WI38 (cell line): ENCODE measurements around the gene MEOX2.

Experiments
- H3K4me3 ChIP-seq: 2 replicates; pipeline ENCODE4 v1.5.1; 2011; ENCODE audit warnings: low read depth, mild to moderate bottlenecking, control low read depth, low read length
- TF ChIP-seq, protein P1 (sequence below): IDR thresholded peaks from 2 replicates; pipeline ENCODE4 v1.5.1; 2012; ENCODE audit warnings: low read depth, mild to moderate bottlenecking, control low read depth, low read length

Gene MEOX2

DNA sequence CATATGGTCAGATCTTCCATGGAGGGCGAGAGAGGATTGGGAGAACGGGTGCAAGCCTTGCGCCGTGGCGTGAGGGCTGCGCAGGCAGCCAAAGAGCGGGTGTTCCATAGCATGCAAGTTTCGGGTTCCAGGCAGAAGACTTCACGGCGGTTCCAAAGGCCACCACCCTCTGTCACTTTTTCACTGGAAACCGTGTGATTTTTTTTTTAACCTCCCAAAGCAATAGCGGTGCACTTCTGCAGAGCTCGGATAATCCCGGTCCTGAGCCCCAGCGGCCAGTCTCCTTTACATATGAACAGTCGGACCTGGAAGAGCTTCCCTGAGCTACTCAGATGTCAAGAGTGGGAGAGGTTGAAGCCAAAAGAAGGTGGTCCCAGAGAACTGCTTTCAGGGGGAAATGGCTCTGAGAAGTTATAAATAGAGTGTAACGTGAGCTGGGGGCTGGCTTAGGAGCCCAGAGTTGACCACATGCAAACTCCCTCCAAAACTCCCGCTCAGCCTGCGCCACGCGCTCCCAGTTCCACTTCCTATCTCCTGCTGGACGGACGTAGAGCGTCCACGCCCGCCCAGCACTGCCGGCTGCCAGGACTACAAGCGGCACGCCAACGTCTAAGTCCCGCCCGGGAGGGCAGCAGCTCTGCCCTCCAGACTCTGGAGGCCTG is at the start of gene MEOX2:
TSS of gene MEOX2 (minus strand) at position 389 of the 662 bp plus-strand sequence. CDS start at position 108, 281 bp downstream.
- TF ChIP-seq, protein P1, sequence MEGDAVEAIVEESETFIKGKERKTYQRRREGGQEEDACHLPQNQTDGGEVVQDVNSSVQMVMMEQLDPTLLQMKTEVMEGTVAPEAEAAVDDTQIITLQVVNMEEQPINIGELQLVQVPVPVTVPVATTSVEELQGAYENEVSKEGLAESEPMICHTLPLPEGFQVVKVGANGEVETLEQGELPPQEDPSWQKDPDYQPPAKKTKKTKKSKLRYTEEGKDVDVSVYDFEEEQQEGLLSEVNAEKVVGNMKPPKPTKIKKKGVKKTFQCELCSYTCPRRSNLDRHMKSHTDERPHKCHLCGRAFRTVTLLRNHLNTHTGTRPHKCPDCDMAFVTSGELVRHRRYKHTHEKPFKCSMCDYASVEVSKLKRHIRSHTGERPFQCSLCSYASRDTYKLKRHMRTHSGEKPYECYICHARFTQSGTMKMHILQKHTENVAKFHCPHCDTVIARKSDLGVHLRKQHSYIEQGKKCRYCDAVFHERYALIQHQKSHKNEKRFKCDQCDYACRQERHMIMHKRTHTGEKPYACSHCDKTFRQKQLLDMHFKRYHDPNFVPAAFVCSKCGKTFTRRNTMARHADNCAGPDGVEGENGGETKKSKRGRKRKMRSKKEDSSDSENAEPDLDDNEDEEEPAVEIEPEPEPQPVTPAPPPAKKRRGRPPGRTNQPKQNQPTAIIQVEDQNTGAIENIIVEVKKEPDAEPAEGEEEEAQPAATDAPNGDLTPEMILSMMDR = no peak
- peak within 1 kb of the TSS; percentile 47 for H3K4me3 ChIP-seq

DNA sequence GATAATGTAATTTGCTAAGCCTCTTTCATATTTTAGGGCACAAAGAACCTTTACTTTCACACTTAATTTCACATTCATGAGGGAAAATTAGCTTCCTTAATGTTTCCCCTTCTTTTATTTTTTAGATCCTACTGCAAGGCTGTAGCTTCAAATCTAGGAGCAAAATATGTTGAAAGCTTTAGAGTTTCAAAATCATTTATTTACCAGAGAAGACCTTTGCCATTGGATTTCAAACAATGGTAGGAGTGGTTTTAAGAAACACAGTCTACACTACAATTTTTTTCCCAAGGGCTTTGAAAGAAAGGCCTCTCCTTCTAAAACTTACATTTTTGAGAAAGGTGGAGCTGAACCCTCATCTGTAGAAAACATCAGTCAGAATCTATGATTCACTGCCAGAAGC is 43.3 kb upstream of the MEOX2 start:
- TF ChIP-seq, protein P1 = no peak
- H3K4me3 ChIP-seq = no peak overlapping the region

GRCh38 chr7:15725051-15725450 is 38.6 kb upstream of the MEOX2 start:
- H3K4me3 ChIP-seq = no peak overlapping the region
- TF ChIP-seq, protein P1 = no peak

- TF ChIP-seq, protein P1 = no peak
- no peak overlapping the region for H3K4me3 ChIP-seq
These were observed 37.4 kb upstream of the MEOX2 start for GRCh38 chr7:15723841-15724240.

DNA sequence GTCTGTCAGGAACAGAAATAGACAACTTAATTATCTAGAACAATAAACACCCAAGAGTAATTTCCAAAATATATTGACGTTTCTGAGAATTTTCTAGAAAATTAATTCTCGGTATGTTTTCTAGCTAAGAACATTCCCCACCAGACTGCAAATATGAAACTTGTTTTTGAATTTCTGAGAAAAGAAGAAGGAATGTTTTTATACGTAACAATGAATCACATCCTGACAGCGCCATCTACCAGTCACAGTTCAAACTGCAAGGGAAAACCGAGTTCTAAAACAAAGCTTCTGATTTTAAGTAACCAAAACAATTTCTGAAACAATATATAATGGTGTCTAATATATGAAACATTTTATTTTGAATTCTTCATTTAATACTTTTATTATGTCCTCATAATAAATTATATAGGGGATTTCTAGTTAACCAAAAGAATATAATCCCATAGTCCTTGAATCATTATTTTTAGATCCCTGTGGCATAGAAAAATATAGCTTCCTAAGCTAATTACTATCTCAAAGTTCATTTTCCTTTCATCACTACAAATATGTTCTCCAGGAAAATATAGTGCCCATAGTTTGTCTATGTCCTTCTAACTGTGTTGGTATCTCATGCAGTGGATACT is 34.5 kb upstream of the MEOX2 start:
- TF ChIP-seq, protein P1 = peak; percentile 68

DNA sequence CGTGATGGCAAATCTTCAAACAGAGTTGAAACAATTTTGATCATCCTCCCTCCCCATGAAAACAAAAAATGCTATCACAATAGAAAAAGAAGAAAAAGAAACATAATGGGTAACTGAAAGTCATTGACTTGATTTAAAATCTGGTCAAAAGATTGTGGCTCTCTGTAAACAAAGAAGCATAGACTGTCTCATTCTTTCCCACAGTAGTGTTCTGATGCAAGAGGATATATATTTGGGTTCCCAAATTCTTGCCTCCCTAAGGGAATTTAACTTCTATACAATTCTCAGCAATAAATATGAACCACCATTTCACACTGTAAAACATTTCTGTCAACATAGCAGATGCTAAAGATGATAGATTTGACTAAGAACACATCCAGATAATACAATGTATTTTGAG is 32.8 kb upstream of the MEOX2 start:
- TF ChIP-seq, protein P1 = no peak
- H3K4me3 ChIP-seq = no peak overlapping the region

More for the DNA sequence above, 34.5 kb upstream of the MEOX2 start:
- H3K4me3 ChIP-seq = no peak overlapping the region

DNA sequence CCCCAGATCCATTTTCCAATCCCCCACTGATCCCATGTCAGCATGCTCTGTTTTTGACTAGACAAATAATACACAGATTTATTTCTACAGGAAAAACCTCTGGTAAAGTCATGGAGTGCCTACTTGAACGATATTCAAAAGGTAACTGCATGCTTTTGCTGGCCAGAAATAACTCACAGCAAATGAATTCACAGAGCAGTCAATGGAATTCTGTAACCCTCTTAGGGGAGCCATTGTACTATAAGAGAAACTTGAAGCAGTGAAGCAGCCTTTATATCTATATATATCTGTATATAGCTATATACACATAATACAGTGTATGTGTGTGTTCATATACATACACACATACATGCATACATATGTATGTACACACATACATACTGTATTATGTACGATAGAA is 29.0 kb upstream of the MEOX2 start:
- no peak overlapping the region for H3K4me3 ChIP-seq
- TF ChIP-seq, protein P1 = no peak
